H1 (cell line): ENCODE results near the gene TNS3. TPM values are rescaled to one million over a fixed set of nuclear protein-coding genes. Genes with fewer than 3 reads are reported as not detected.

Experiments used
- CTCF ChIA-PET: fragments of 300-600 bp; sonication (Branson Sonifier 250); formaldehyde crosslinking; loops from one replicate; lab custom pipeline; 2021; ENCODE audit not compliant: partially characterized antibody; lab: Charles Lee
- POLR2A ChIA-PET: fragments of 300-600 bp; sonication (Branson Sonifier 250); formaldehyde crosslinking; loops from one replicate; lab custom pipeline; 2021; ENCODE audit warnings: inconsistent platforms; ENCODE audit not compliant: partially characterized antibody; lab: Charles Lee
- DNase-seq, 2 experiments: peaks; one replicate each; pipeline versions ENCODE4 v3.0.0 to v3.0.0-alpha.2; 2010 to 2022; ENCODE audit warnings: low spot score in 2 of 2, low read depth in 1 of 2, mixed read lengths in 1 of 2
- FAIRE-seq: peaks from 2 replicates; lab custom pipeline; 2011; peaks lifted over from hg19 to GRCh38; lab: Jason Lieb, UNC
- H2AFZ ChIP-seq: 2 replicates; pipeline ENCODE4 v1.8.1; 2012; ENCODE audit warnings: low read length, inconsistent platforms
- H2AK5ac ChIP-seq: 2 replicates; pipeline ENCODE4 v1.6.1; 2013; ENCODE audit warnings: low read depth, low read length
- H2BK120ac ChIP-seq: replicated peaks from 2 replicates; pipeline ENCODE3; 2013; ENCODE audit warnings: low read depth, low read length, inconsistent platforms
- H2BK12ac ChIP-seq: 2 replicates; pipeline ENCODE4 v1.6.1; 2013; ENCODE audit warnings: low read depth, low read length
- H2BK15ac ChIP-seq: 2 replicates; pipeline ENCODE4 v1.6.1; 2013; ENCODE audit warnings: low read length
- H2BK20ac ChIP-seq: 2 replicates; pipeline ENCODE4 v1.6.1; 2013; ENCODE audit warnings: low read length
- H2BK5ac ChIP-seq: 2 replicates; pipeline ENCODE4 v1.6.1; 2013; ENCODE audit warnings: low read depth, low read length
- H3K14ac ChIP-seq: 2 replicates; pipeline ENCODE4 v1.6.1; 2013; ENCODE audit warnings: inconsistent platforms; ENCODE audit not compliant: insufficient read length
- H3K18ac ChIP-seq: 2 replicates; pipeline ENCODE4 v1.6.1; 2013; ENCODE audit warnings: low read length; ENCODE audit errors: extremely low read depth
- H3K23ac ChIP-seq: 2 replicates; pipeline ENCODE4 v1.6.1; 2013; ENCODE audit warnings: inconsistent platforms; ENCODE audit not compliant: insufficient read length
- H3K23me2 ChIP-seq: 2 replicates; pipeline ENCODE4 v1.6.1; 2013; ENCODE audit warnings: low read depth, low read length
- H3K27ac ChIP-seq: 2 replicates; pipeline ENCODE4 v1.6.1; 2011; ENCODE audit warnings: low read depth, low read length, inconsistent platforms
- H3K27me3 ChIP-seq, 4 experiments: replicated peaks in 1 of 4; 1 replicate in 1 of 4; 2 replicates in 3 of 4; pipeline versions ENCODE4 v1.6.1 to v1.8.1; 2011 to 2013; ENCODE audit warnings: low read length in 3 of 4, mild to moderate bottlenecking in 3 of 4, inconsistent platforms in 2 of 4, mixed read lengths in 2 of 4, moderate library complexity in 1 of 4; ENCODE audit not compliant: control insufficient read depth in 3 of 4, insufficient read depth in 3 of 4; ENCODE audit errors: extremely low read depth in 1 of 4
- H3K36me3 ChIP-seq, 4 experiments: 2 replicates each; pipeline versions ENCODE4 v1.6.1 to v1.8.1; 2011 to 2013; ENCODE audit warnings: mild to moderate bottlenecking in 4 of 4, low read length in 3 of 4, moderate library complexity in 2 of 4, control low read depth in 1 of 4, inconsistent platforms in 1 of 4; ENCODE audit not compliant: insufficient read depth in 4 of 4, control insufficient read depth in 2 of 4
- H3K4ac ChIP-seq: replicated peaks from 2 replicates; pipeline ENCODE3; 2013; ENCODE audit warnings: low read length, low read depth, mixed read lengths, inconsistent platforms; ENCODE audit not compliant: insufficient read length
- H3K4me1 ChIP-seq, 4 experiments: replicated peaks in 1 of 4; 1 replicate in 1 of 4; 2 replicates in 3 of 4; pipeline versions ENCODE4 v1.6.1 to v1.8.1; 2011 to 2013; ENCODE audit warnings: low read length in 3 of 4, inconsistent platforms in 2 of 4, mixed read lengths in 1 of 4; ENCODE audit not compliant: insufficient read depth in 4 of 4, control insufficient read depth in 3 of 4
- H3K4me2 ChIP-seq, 2 experiments: 2 replicates each; pipeline versions ENCODE4 v1.6.1 to v1.8.1; 2011 to 2013; ENCODE audit warnings: low read depth in 2 of 2, low read length in 2 of 2, control low read depth in 1 of 2, inconsistent platforms in 1 of 2, mild to moderate bottlenecking in 1 of 2; ENCODE audit not compliant: insufficient read depth in 1 of 2
- H3K4me3 ChIP-seq, 4 experiments: fragments of 200-600, 300-600 bp in 1 of 4; sonication (generic), shearing (Covaris generic), sonication (Bioruptor Twin) in 1 of 4; 2 replicates each; pipeline versions ENCODE4 v1.5.1 to v1.8.1; 2011 to 2016; ENCODE audit warnings: low read length in 4 of 4, low read depth in 3 of 4, control low read depth in 2 of 4, inconsistent platforms in 2 of 4, mild to moderate bottlenecking in 2 of 4, mixed read lengths in 1 of 4, moderate library complexity in 1 of 4; ENCODE audit not compliant: insufficient read depth in 2 of 4; ENCODE audit errors: extremely low read depth in 1 of 4
- H3K56ac ChIP-seq: replicated peaks from 2 replicates; pipeline ENCODE3; 2013; ENCODE audit warnings: low read depth, mild to moderate bottlenecking, mixed read lengths, low read length, inconsistent platforms; ENCODE audit not compliant: insufficient read length
- H3K79me1 ChIP-seq: 2 replicates; pipeline ENCODE4 v1.6.1; 2013; ENCODE audit warnings: low read depth, low read length, control low read depth
- H3K79me2 ChIP-seq, 2 experiments: 2 replicates each; pipeline versions ENCODE4 v1.6.1 to v1.8.1; 2012 to 2013; ENCODE audit warnings: low read length in 2 of 2, mild to moderate bottlenecking in 2 of 2, inconsistent platforms in 1 of 2; ENCODE audit not compliant: insufficient read depth in 2 of 2, control insufficient read depth in 1 of 2
- H3K9ac ChIP-seq, 4 experiments: replicated peaks in 1 of 4; 1 replicate in 1 of 4; 2 replicates in 3 of 4; pipeline versions ENCODE4 v1.6.1 to v1.8.1; 2011 to 2013; ENCODE audit warnings: low read depth in 3 of 4, low read length in 3 of 4, control low read depth in 2 of 4, mild to moderate bottlenecking in 2 of 4, moderate library complexity in 2 of 4, inconsistent platforms in 1 of 4; ENCODE audit errors: extremely low read depth in 1 of 4
- H3K9me3 ChIP-seq, 2 experiments: 2 replicates each; pipeline versions ENCODE4 v1.6.1 to v1.8.1; 2012 to 2013; ENCODE audit warnings: mild to moderate bottlenecking in 2 of 2, moderate library complexity in 2 of 2, control low read depth in 1 of 2, inconsistent platforms in 1 of 2, low read depth in 1 of 2, low read length in 1 of 2, mixed read lengths in 1 of 2; ENCODE audit not compliant: insufficient read depth in 2 of 2
- H4K20me1 ChIP-seq, 2 experiments: replicated peaks in 1 of 2; 2 replicates each; pipeline versions ENCODE3 to v1.8.1; 2011 to 2013; ENCODE audit warnings: inconsistent platforms in 2 of 2, low read length in 2 of 2, mild to moderate bottlenecking in 1 of 2; ENCODE audit not compliant: insufficient read depth in 2 of 2, control insufficient read depth in 1 of 2
- H4K5ac ChIP-seq: 2 replicates; pipeline ENCODE4 v1.6.1; 2013; ENCODE audit warnings: low read length, low read depth, mixed read lengths, inconsistent platforms; ENCODE audit not compliant: insufficient read length
- H4K8ac ChIP-seq: 2 replicates; pipeline ENCODE4 v1.8.0; 2013; ENCODE audit warnings: mild to moderate bottlenecking, moderate library complexity, low read length, inconsistent platforms; ENCODE audit not compliant: insufficient read depth; ENCODE audit errors: extremely low read depth
- H4K91ac ChIP-seq: replicated peaks from 2 replicates; pipeline ENCODE3; 2013; ENCODE audit warnings: low read length, mixed read lengths, inconsistent platforms; ENCODE audit not compliant: insufficient read length
- CREB1 ChIP-seq: IDR thresholded peaks from 2 replicates; pipeline ENCODE4 v1.6.1; 2012; ENCODE audit warnings: inconsistent platforms
- GTF2F1 ChIP-seq: IDR thresholded peaks from 2 replicates; pipeline ENCODE4 v1.6.1; 2012; ENCODE audit warnings: low read depth, low read length, improper control_type of control experiment, borderline replicate concordance
- POLR2AphosphoS5 ChIP-seq: IDR thresholded peaks from 2 replicates; pipeline ENCODE4 v1.6.1; 2011; ENCODE audit warnings: low read depth, low read length
- RXRA ChIP-seq: IDR thresholded peaks from 2 replicates; pipeline ENCODE4 v1.6.1; 2011; ENCODE audit warnings: low read depth, mild to moderate bottlenecking, low read length, moderate library complexity; ENCODE audit not compliant: insufficient read depth
- SIX5 ChIP-seq: IDR thresholded peaks from 2 replicates; pipeline ENCODE4 v1.6.1; 2011; ENCODE audit warnings: mild to moderate bottlenecking, low read depth, low read length
- WGBS, 2 experiments: shearing (Covaris generic) in 1 of 2; methylation state at CpG; one replicate each; pipeline versions ENCODE4 v1.1.6 to v1.1.7; 2013 to 2015; ENCODE audit warnings: low lambda C conversion rate in 2 of 2, mixed read lengths in 2 of 2, inconsistent platforms in 1 of 2, low coverage in 1 of 2, missing lambda C conversion rate in 1 of 2; ENCODE audit not compliant: insufficient replicate concordance in 2 of 2, insufficient coverage in 1 of 2, insufficient read length in 1 of 2; ENCODE audit errors: extremely low coverage in 1 of 2, missing lambda C conversion rate in 1 of 2; 5-methylcytosine and 5-hydroxymethylcytosine counted together
- polyA plus RNA-seq, 7 experiments: library from polyadenylated mRNA; depleted of rRNA in 3 of 7; stranded (reverse) in 5 of 7; unstranded in 2 of 7; fragments of >200 nt in 5 of 7; fragments of 200-250 nt in 2 of 7; gene quantifications; 1 replicate in 5 of 7; 2 replicates in 1 of 7; 4 replicates in 1 of 7; pipeline versions ENCODE4 v1.2.1 to v1.2.3, GENCODE V29; 2011 to 2013; ENCODE audit warnings: missing spikeins in 2 of 7, mixed read lengths in 2 of 7
- total RNA-seq: library from RNA; stranded (reverse); fragmentation: NEBNext Ultra II Directional; extraction: Animal tissue kit (Norgen Biotek cat#: 25700); gene quantifications from 2 replicates; pipeline ENCODE4 v1.2.1, GENCODE V29; 2021

TNS3 gene
- total and polyA plus RNA-seq, 2 of the 8 experiments (the other 6 are each of a cell fraction or from before 2014, with no cell fraction given) = 11.9 to 24.2 TPM

GRCh38 chr7:47281161-47281560 is 300.8 kb downstream of the TNS3 start:
- H4K5ac ChIP-seq = no peak overlapping the region
- H3K79me2 ChIP-seq = no peaks in the 10 kb centered on the region
- H2BK12ac ChIP-seq = no peak overlapping the region
- H4K91ac ChIP-seq = no peak overlapping the region
- POLR2A ChIA-PET = no interaction called here
- no peak overlapping the region for H3K9ac ChIP-seq
- no peaks in the 10 kb centered on the region for H3K4me1 ChIP-seq
- no peak overlapping the region for H2AK5ac ChIP-seq
- no peak overlapping the region for H3K27ac ChIP-seq
- no peak overlapping the region for H3K4ac ChIP-seq
- H3K4me3 ChIP-seq = no peak overlapping the region
- H2BK5ac ChIP-seq = no peak overlapping the region
- H3K36me3 ChIP-seq = peaks cover 2 to 7% (median 5%) of the 10 kb centered on the region in 4 experiments; a peak in 3 of 8 replicates
- H3K4me2 ChIP-seq = no peak overlapping the region
- FAIRE-seq (no peak), DNase-seq (no peak)
- CTCF ChIA-PET = no interaction called here
- no peak overlapping the region for H2BK20ac ChIP-seq
- no peak overlapping the region for H4K8ac ChIP-seq
- no peaks in the 10 kb centered on the region for H3K23me2 ChIP-seq
- H2AFZ ChIP-seq = no peak overlapping the region
- TF ChIP-seq RXRA (no peak), POLR2AphosphoS5 (no peak), SIX5 (no peak), CREB1 (no peak), GTF2F1 (no peak)
- no peak overlapping the region for H2BK120ac ChIP-seq
- H3K27me3 ChIP-seq = no peaks in the 10 kb centered on the region
- no peak overlapping the region for H3K56ac ChIP-seq
- no peak overlapping the region for H2BK15ac ChIP-seq
- no peak overlapping the region for H3K14ac ChIP-seq
- no peaks in the 10 kb centered on the region for H3K9me3 ChIP-seq
- H4K20me1 ChIP-seq = peaks cover 0 to 5% of the 10 kb centered on the region in 2 experiments
- H3K18ac ChIP-seq = no peak overlapping the region
- no peaks in the 10 kb centered on the region for H3K79me1 ChIP-seq
- 89% methylated on average over 3 of the region's 3 CpGs; no CpG with 5 or more reads in 1 of the 2 experiments for WGBS, 2 experiments
- no peak overlapping the region for H3K23ac ChIP-seq
